ENCODE data around the gene IL31RA.

IL31RA gene

GRCh38 chr5:55852503-55852902 is 1.3 kb downstream of the IL31RA start (continued):
- TF ChIP-seq PATZ1 (CRISPR knock-in tag; IDR thresholded peaks at IDR 0.05; ENCODE audit: borderline replicate concordance): no peak
- no peak for TF ChIP-seq ARNTL (CRISPR knock-in tag; IDR thresholded peaks at IDR 0.05; ENCODE audit: borderline replicate concordance, low read depth)
- TF ChIP-seq ZFP30 (CRISPR knock-in tag; IDR thresholded peaks at IDR 0.05): no peak
- no peak for TF ChIP-seq BACH2 (CRISPR knock-in tag; IDR thresholded peaks at IDR 0.05; ENCODE audit: borderline replicate concordance)
- no peak for TF ChIP-seq ZFP3 (CRISPR knock-in tag; IDR thresholded peaks at IDR 0.05)
- no peak for TF ChIP-seq POU6F1 (CRISPR knock-in tag; IDR thresholded peaks at IDR 0.05; ENCODE audit: borderline replicate concordance, low read depth)
- no peak for TF ChIP-seq TCF4 (CRISPR knock-in tag; IDR thresholded peaks at IDR 0.05; ENCODE audit: borderline replicate concordance)
- TF ChIP-seq TOX (CRISPR knock-in tag; IDR thresholded peaks at IDR 0.05; ENCODE audit: borderline replicate concordance): no peak
- TF ChIP-seq ISL1 (CRISPR knock-in tag; IDR thresholded peaks at IDR 0.05): no peak
- no peak for TF ChIP-seq ZNF70 (CRISPR knock-in tag; IDR thresholded peaks at IDR 0.05)
- TF ChIP-seq ZNF8 (CRISPR knock-in tag; IDR thresholded peaks at IDR 0.05): no peak
- no peak for TF ChIP-seq CSRNP3 (CRISPR knock-in tag; IDR thresholded peaks at IDR 0.05)
- TF ChIP-seq GLIS3 (CRISPR knock-in tag; IDR thresholded peaks at IDR 0.05): no peak

- no peak for ATAC-seq
- TF ChIP-seq POU6F1 (CRISPR knock-in tag; IDR thresholded peaks at IDR 0.05; ENCODE audit: borderline replicate concordance, low read depth) (no peak), OSR1 (CRISPR knock-in tag; IDR thresholded peaks at IDR 0.05) (no peak), BACH2 (CRISPR knock-in tag; IDR thresholded peaks at IDR 0.05; ENCODE audit: borderline replicate concordance) (no peak), CREB5 (CRISPR knock-in tag; IDR thresholded peaks at IDR 0.05; ENCODE audit: low read depth) (no peak), ESRRG (CRISPR knock-in tag; IDR thresholded peaks at IDR 0.05) (no peak), SNAI2 (CRISPR knock-in tag; IDR thresholded peaks at IDR 0.05) (no peak), ZC3H10 (CRISPR knock-in tag; IDR thresholded peaks at IDR 0.05) (no peak), ZNF8 (CRISPR knock-in tag; IDR thresholded peaks at IDR 0.05) (no peak), ISL1 (CRISPR knock-in tag; IDR thresholded peaks at IDR 0.05) (no peak), PPARA (CRISPR knock-in tag; IDR thresholded peaks at IDR 0.05; ENCODE audit: borderline replicate concordance) (no peak), ZNF70 (CRISPR knock-in tag; IDR thresholded peaks at IDR 0.05) (no peak), CSDC2 (CRISPR knock-in tag; IDR thresholded peaks at IDR 0.05) (no peak), ZNF565 (CRISPR knock-in tag; conservative IDR thresholded peaks at IDR 0.05; ENCODE audit: low read depth) (no peak), ARNTL (CRISPR knock-in tag; IDR thresholded peaks at IDR 0.05; ENCODE audit: borderline replicate concordance, low read depth) (no peak)
These were observed 2.0 kb downstream of the IL31RA start for GRCh38 chr5:55853041-55853670.

GRCh38 chr5:55853818-55854217 is 2.7 kb downstream of the IL31RA start:
- TF ChIP-seq ZFP3 (CRISPR knock-in tag; IDR thresholded peaks at IDR 0.05) (no peak), CREB5 (CRISPR knock-in tag; IDR thresholded peaks at IDR 0.05; ENCODE audit: low read depth) (no peak), ZNF70 (CRISPR knock-in tag; IDR thresholded peaks at IDR 0.05) (no peak), TSHZ2 (CRISPR knock-in tag; IDR thresholded peaks at IDR 0.05) (no peak), RARB (CRISPR knock-in tag; IDR thresholded peaks at IDR 0.05) (no peak), ZNF8 (CRISPR knock-in tag; IDR thresholded peaks at IDR 0.05) (no peak), GLIS3 (CRISPR knock-in tag; IDR thresholded peaks at IDR 0.05) (no peak), ZNF565 (CRISPR knock-in tag; conservative IDR thresholded peaks at IDR 0.05; ENCODE audit: low read depth) (no peak), OSR1 (CRISPR knock-in tag; IDR thresholded peaks at IDR 0.05) (no peak), ZFP30 (CRISPR knock-in tag; IDR thresholded peaks at IDR 0.05) (no peak)
- ATAC-seq: peak; percentile 52
